Hematopoietic multipotent progenitor cell treated with erythropoietin and hydrocortisone succinate and interleukin-3 and kit ligand, for 4 days (in vitro differentiated cells): ENCODE results near the gene AKR1B1.

Source experiments
- DNase-seq: peaks from one replicate; pipeline ENCODE4 v3.0.0-alpha.2; 2015

The AKR1B1 gene

GRCh38 chr7:134468475-134468874 lies 9.6 kb upstream of the AKR1B1 start:
- no peak for DNase-seq

GRCh38 chr7:134468054-134468453 lies 9.2 kb upstream of the AKR1B1 start:
- no peak for DNase-seq

- peak; percentile 62 for DNase-seq
These were observed 6.6 kb upstream of the AKR1B1 start for GRCh38 chr7:134465491-134465890.

- no peak for DNase-seq
These were observed 5.6 kb upstream of the AKR1B1 start for GRCh38 chr7:134464496-134464895.

- DNase-seq = no peak
These were observed 4.9 kb upstream of the AKR1B1 start for GRCh38 chr7:134463751-134464150.

- DNase-seq = no peak
These were observed 3.5 kb upstream of the AKR1B1 start for GRCh38 chr7:134462337-134462925.

- DNase-seq = no peak
These were observed 3.0 kb upstream of the AKR1B1 start for GRCh38 chr7:134461916-134462315.

GRCh38 chr7:134459981-134460380 lies 1.1 kb upstream of the AKR1B1 start:
- DNase-seq = no peak

- peak; percentile 82 for DNase-seq
These were observed 527 bp downstream of the AKR1B1 start for GRCh38 chr7:134458341-134458805.

GRCh38 chr7:134457210-134457609 lies 1.7 kb downstream of the AKR1B1 start:
- DNase-seq = no peak

- peak; percentile 51 for DNase-seq
These were observed 4.6 kb downstream of the AKR1B1 start for GRCh38 chr7:134454277-134454676.

GRCh38 chr7:134453518-134453917 lies 5.4 kb downstream of the AKR1B1 start:
- DNase-seq = no peak

GRCh38 chr7:134452991-134453473 lies 5.9 kb downstream of the AKR1B1 start:
- DNase-seq = no peak

GRCh38 chr7:134452419-134452838 lies 6.5 kb downstream of the AKR1B1 start:
- DNase-seq = no peak

GRCh38 chr7:134451656-134452055 lies 7.2 kb downstream of the AKR1B1 start:
- DNase-seq = no peak

GRCh38 chr7:134450294-134451000 lies 8.5 kb downstream of the AKR1B1 start:
- DNase-seq = no peak

- DNase-seq = peak; percentile 41
These were observed 9.2 kb downstream of the AKR1B1 start for GRCh38 chr7:134449680-134450079.

GRCh38 chr7:134448356-134449229 lies 10.3 kb downstream of the AKR1B1 start:
- DNase-seq = peak; percentile 70

- DNase-seq = peak; percentile 15
These were observed 11.5 kb downstream of the AKR1B1 start for GRCh38 chr7:134447383-134447782.

GRCh38 chr7:134446923-134447322 lies 12.0 kb downstream of the AKR1B1 start:
- DNase-seq = no peak

- DNase-seq = no peak
These were observed 12.5 kb downstream of the AKR1B1 start for GRCh38 chr7:134446446-134446845.

GRCh38 chr7:134444961-134445315 lies 14.0 kb downstream of the AKR1B1 start:
- DNase-seq = no peak

GRCh38 chr7:134444198-134444960 lies 14.5 kb downstream of the AKR1B1 start:
- no peak for DNase-seq
